ACHN (cell line): Measurements from ENCODE around the gene E2F2.

ENCODE experiments used
- DNase-seq: peaks from one replicate; pipeline ENCODE4 v3.0.0-alpha.2; 2015
- in situ Hi-C: cut with HindIII; loops from 2 replicates; pipeline ENCODE4 v1.10.0; 2017; ENCODE audit warnings: low sequenced_read_pairs, low pct_ligation_motif_present, low pct_unique_long_range_greater_than_20kb

E2F2 gene

DNA sequence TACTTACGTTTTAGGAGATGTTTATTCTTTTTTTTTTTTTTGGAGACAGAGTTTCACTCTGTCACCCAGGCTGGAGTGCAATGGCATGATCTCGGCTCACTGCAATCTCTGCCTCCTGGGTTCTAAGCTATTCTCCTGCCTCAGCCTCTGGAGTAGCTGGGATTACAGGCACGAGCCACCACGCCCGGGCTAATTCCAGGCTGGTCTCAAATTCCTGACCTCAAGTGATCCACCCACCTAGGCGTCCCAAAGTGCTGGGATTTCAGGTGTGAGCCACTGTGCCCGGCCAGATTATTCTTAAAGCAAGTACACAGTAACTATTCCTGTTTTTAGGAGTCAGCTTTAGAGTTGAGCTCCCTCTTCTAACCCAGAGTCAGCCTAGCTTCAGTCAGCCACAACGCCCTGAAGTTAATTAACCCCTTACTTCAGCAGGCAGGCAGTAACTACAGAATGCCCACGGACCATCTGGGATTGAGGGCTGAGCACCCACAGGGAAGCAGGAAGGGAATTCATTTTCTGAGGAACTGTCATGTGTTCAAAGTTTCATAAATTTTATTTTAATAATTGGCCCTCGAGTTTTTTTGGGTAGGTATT, 33.6 kb upstream of the E2F2 start:
- DNase-seq = no peak
- in situ Hi-C loops = no loop called here

DNA sequence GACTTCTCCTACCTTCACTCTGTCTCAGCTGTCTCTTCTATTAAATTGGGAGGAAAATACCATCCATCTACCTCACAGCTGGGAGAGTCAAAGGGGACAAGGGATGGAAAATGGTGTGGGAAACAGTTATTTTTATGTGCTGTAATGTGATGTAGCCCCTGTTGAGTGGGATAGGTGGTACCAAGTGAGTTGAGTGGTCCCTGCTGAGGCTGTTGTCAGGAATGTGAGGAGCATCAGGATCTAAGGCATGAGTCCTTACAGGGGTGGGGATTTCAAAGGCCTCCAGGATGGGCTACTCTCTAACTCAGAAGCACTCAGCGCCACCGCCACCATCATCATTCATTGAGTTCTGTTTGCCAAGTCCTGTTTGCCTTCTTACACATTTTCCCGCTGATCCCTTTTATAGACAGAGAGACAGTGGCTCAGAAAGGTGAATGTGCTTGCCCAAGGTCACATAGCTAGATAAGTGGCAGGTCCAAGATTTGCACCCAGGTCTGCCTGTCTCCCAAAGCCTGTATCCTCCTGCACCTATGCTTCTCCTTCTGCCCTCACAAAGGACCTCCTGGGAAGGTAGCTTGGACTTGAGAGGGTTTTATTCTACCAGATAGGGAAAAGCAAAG, 32.8 kb upstream of the E2F2 start:
- no peak for DNase-seq
- in situ Hi-C loops = no loop called here

DNA sequence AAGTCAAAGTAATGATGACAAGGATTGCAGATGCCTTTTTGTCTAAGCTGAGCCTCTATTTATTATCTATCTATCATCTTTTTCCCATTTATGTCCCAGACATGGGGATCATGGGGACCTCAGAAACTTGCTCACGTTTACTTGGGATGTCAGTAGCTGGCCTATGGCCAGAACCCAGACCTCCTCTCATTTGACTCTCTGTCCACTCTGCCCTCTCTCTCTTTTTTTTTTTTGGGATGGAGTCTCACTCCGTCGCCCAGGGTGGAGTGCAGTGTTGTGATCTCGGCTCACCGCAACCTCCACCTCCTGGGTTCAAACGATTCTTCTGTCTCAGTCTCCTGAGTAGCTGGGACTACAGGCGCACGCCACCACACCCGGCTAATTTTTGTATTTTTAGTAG, 32.0 kb upstream of the E2F2 start:
- in situ Hi-C loops = no loop called here
- no peak for DNase-seq

DNA sequence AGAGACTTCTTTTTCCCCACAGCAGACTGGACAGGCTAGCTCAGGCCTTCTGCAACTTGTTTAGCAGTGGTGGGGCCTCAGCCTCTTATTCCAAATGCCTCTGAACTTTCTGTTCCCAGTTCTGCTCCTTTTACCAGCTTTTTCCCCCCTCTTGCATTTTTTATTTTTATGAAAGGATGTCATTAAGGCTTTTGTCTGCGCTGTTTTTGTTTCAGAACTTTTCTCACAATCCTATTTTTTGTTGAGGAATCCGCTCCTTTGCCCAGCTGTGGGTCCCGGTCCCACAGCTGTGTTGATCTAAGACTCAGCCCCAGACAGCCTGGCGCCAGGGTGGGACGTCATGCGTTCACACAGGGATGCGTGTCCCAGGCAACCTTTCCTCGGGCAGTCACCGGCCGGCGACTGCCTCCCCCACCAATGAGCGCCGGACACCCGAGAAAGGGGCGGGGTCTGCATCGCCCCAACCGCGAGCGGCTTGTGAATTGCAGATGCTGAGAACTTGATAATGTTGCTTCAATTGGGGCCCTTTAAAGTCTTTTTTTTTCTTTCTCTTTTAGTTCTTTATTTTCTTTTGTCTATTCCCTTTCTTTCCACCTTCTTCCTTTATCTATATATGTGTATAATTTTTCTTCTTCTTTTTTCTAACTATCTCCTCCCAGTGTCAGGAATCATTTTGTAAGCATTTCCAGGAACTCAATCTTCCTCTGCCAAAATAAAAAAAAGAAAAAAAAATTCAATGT, 31.3 kb upstream of the E2F2 start:
- in situ Hi-C loops = no loop called here
- peak; percentile 89 for DNase-seq

DNA sequence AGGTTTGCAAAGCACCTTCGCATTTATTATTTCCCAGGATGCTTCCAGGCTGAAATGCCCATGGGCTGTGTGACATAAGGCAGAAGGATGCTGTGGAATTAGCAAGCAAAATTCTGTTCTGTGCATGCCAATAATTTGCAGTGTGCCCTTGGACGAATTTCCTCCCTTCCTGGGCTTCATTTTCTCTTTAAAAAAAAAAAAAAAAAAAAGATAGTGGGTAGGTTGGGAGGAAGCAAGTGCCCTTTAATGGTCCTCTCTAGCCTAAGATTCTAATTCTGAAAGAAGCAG, 30.7 kb upstream of the E2F2 start:
- in situ Hi-C loops = no loop called here
- no peak for DNase-seq

DNA sequence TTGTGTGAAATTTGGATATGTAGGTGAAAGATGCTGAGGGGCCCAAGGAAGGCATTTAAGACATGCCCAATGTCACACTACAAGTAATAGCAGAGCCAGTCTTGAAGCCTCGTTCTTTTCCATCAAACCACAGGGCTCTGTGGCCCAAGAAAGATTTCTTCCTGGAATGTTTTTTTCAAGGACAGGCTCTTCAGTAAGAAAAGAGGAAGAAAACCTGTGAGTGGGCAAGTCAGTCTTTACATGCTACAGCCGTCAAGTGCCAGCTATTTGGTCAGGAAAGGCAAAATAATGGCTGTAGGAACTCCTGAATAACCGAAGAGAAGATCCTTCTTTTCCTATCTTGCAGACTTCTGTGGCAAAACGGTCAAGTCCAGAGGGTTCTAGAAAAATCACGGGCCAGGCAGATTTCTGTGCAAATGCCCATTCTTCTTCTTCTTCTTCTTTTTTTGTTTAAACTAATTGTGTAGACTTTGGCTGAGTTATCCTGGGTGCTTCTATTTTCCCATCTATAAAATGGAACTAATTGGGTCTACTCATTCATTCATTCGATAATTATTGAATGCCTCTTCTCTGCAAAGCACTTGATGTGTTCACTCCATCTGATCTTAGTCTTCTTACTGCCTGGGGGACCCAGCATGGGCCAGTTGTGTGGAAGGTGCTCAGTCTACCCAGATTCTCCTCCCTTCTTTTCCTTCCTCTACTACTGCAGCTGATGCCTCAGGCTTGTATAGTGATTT, 30.2 kb upstream of the E2F2 start:
- in situ Hi-C loops = no loop called here
- no peak for DNase-seq

DNA sequence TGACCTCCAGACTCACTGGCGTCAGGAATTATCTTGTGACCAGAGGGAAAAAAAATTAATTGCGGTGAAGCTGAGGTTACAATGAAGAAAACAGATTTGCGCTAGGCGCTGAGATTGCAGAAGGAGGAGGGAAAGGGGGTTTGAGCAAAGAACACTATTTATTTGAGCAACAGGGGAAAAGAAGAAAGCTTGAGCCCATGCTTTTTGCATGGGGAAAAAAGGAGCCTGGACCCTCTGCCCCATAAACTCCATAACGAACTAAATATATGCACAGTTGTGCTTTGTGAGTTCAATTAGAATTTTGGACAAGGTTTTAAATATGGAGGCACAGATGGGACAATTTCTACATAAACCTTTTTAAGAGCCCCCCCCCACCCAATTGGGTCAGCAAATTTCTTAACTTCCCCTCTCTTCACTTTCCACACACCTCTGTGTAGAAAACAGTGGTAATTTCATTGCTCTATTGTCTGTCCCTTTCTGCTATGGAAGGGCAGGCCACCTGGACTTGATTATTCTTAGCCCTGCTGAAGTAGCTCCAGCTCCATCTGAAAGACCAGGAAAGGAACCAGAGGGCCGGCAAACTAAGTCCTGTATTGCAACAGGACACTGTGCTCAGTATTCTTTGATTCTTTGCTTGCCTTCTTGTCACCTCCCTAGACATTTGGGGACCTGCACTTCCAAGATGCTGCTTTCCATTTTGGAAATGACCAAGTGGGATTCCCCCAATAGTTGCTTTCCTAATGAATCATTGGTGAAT, 29.1 kb upstream of the E2F2 start:
- in situ Hi-C loops = no loop called here
- no peak for DNase-seq

DNA sequence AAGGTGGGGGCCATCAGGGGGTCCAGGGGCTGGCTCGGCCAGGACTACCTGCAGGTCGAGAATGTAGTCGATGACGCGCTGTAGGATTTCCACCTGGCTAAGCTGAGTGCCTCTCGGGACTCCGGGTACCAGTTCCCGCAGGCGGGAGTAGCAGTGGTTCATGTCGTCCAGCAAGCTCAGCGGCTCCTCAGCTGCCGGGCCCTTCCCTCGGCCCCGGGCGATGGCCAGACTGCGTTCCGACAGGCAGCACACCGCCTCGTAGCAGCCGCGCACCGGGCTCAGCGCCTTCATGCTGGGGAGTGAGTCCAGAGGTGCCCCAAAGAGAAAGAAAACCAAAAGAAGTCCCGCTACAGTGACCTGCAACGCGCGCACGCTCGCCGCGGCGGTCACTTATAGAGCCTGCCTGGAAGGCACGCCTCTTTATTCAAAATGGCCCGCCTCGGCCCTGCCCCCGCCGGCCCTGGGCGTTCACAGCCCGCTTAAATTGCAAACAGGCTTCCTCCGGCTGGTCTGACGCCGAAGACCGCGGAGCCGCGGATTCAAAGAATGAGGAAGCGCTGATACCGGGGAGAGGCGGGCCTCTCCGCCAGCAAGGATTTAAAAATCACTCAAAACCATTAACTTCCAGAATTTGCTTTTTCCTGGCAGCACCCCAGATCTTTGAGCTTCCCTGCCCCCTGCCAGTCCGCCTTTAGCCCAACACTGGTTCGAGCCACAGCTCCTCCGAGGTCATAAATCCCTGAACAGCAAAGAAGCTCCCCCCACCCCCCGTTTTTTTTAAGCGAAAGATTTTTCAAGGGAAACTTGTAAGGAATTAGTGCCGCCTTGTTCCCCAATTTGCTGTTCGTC, 28.3 kb upstream of the E2F2 start, which contains the start of gene ID3:
TSS of gene ID3 (minus strand) at position 366 of the 849 bp plus-strand sequence. CDS start at position 291, 75 bp downstream.
- DNase-seq = peak; percentile 94
- in situ Hi-C loops = no loop called here

DNA sequence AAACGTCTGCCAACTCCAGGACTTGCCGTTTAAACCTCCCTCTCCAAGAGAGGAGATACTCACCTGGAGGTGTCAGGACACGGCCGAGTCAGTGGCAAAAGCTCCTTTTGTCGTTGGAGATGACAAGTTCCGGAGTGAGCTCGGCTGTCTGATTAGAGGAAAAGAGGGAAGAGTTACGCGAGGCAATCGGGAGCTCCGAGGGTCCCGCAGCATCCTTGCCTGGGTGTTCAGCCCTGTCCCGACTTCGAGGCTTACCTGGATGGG, 27.8 kb upstream of the E2F2 start:
- DNase-seq = no peak
- in situ Hi-C loops = no loop called here

DNA sequence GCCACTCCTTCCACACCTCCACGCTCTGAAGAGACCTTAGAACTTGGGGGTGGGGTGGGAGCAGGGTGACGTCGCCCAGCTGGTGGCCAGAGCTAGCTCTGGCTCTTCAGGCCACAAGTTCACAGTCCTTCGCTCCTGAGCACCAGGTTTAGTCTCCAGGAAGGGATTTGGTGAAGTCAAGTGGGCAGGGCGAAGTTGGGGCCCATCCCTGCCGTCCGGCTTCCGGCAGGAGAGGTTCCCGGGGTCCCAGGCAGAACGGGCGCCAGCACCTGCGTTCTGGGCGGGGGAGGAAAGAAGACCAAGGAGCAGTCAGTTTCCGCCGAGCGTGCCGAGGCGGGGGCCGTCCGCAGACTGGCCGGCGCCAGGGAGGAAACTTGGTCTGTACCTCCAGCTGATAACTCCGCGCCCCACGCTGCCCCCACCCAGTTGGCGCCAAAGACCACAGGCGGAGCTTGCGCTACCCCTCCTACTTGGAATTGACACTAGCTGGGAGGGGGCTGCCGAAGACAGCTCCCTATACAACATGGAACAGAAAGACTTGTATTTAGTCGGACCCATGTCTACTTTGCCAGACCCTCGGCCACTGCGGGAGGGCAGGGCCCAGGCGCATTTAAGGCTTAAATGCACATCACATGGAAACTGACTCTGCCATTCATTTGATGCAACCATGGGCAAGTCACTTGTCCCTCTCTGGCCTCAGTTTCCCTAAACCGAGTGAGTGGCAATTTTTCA, 27.3 kb upstream of the E2F2 start:
- in situ Hi-C loops = no loop called here
- peak; percentile 17 for DNase-seq

DNA sequence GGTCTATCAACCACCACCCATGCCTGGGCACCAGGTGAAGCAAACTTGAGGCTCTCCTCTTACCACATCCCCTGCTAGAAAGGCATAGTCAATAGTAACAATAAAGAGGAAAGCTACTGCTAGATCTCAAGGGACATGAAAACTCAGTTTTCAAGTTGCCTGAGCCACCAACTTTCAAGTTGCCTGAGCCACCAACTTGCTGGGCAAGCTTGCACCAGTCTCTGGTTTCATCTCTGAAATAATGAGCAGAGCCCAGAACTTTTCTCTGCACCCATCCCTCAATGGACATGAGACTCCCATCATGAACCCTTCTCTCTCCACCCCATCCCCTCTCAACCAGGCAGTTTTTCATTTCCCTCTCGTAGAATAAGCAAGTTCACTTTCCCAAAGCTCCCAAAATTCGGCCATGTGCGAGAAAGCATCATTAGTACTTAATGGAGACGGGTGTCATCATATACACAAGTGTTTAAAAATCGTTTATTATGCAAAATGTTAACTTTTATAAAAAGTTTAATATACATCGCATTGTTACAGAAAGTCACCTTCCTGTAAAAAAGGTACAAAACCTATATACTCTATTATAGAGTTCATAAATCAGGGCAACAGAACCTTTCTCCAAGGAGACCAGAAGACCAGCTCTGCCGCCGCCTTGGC, 26.6 kb upstream of the E2F2 start:
- DNase-seq = no peak
- in situ Hi-C loops = no loop called here

DNA sequence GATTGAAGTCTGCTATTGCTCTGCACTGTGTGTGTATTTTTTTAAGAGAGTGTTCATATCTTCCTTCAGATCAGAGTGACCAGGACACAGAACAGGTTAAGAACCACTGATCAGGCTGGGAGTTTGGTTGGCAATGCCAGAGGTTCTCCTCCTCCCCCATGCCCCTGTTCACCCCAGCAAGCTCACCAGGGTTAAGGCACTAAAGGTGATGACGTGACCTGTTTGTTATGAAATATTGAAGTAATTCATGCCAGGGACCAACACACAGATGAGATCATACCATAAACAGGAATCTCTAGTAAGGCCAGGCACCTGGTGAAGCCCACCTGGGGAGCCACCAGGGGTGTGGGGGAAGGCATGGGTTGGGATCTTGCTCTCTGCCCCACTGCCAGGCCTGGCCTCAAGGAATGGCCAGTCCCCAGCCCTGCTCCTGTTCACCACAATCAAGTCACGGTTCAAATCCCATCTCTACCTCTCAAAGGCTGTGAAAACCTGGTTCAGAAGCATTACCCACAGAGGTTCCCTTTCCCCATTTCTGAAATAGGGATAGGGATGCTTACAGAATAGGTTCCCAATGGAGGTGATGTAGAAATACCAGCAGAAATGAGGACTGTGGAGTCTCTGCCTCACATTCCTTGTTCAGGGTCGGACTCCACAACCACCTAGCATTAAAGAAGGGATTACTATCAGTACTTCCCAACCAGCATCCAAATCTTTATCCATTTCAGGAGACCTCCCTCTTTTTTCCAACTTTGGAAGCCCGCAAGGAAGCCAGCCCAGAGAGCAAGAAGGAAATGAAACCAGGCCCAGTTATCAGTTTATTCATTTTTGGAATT, 25.8 kb upstream of the E2F2 start:
- in situ Hi-C loops = no loop called here
- no peak for DNase-seq

DNA sequence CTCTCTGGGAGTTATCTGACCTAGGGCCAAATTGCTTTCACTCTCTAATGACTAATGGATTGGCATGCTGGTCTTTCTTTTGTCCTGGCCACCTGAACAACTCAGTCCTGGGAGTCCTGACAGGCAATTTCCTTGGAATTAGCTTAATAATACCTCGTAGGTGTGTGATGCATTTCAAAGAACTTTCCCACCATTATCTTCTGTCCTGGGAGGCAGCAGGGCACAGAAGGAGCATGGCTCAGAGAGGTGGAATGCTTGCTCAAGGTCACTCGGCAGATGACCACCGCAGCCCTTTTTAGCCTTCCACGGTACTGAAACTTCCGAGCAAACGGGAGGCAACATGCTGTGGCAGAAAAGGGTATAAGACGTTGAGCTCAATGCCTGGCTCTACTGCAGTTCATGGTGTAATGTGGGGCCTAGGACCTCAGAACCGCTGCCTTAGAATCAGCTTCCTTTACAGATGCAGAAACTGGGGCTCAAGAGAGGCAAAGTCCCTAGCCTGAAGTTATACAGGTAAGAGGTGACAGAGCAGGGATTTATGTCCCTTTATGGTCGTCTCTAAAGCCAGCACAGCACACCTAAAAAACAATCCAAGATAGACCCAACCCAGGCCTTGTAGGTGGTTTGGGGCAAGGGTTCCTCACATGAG, 25.1 kb upstream of the E2F2 start:
- in situ Hi-C loops = no loop called here
- no peak for DNase-seq

DNA sequence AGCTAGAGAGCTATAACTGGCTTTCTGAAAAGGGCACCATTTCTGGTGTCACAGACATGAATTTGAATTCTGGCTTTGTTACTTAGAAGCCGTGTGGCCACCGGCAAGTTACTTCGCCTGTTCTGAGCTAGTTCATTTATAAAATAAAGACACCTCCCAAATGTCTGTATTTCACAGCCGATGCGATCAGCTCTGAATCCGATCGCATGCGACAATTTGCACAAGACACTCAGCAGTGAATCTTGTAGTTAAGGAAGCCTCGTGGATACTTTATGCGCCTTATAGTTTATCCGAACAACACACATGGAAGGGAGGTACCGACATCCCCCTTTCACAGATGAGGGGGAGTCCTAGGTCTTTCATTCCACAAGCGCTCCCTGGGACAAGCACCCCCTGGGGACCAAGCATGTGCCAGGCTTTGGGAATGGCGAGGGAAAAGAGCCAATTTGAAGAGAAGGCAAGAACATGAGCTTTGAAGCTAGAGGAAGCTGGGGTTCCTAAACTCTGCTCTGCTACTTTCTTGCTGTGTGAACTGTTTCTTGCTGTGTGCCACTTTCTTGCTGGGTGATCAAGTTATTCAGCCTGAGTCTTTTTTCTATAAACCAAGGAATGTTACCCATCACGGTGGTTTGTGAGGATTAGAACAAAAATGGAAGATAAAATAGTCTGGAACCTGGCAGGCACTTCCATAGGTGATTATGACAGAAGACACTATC, 24.4 kb upstream of the E2F2 start:
- no peak for DNase-seq
- in situ Hi-C loops = no loop called here

DNA sequence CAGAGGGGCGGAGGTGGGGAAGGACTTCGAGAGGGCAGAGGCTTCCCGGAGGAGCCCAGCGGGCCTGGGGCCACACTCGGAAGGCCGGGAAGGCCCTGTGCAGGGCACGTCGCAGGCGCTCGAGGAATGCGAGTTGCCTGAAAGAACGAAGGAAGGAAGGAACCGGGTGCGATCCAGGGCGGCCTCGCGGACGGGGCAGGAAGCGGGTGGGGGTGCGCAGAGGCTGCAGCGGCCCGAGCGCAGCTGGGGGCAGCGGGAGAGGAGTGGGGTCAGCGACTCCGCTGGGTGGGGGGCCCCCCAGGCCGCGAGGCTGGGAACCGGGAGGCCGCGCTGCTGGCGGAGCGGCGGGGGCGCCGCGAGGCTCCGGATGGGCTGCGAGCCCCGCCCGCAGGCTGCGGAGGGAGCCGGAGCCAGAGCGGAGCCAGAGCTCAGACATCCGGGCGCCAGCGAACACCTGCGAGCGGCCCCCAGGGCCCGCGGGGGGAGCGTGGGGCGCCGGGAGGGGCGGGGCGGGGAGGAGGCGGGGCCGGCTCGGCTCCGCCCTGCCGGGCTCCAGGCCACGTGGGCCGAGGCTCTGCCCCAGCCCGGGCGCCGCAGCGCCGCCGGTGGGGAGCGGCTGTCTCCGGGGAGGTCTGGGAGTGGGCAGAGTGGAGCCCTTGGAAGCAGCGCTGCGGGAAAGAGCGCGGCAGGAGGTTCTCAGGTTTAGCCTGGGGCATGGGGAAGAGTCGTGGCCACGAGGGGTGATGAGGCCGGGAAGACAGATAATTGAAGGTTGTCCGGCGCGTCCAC, 23.6 kb upstream of the E2F2 start:
- in situ Hi-C loops = no loop called here

More for the DNA sequence above, 23.6 kb upstream of the E2F2 start:
- peak; percentile 83 for DNase-seq
